PC-9 (cell line): ENCODE data around the gene RNF126.

Source experiments
- CTCF ChIP-seq: fragments of 200-600 bp; sonication (generic); conservative IDR thresholded peaks from 2 replicates; pipeline ENCODE4 v1.6.1; 2017; ENCODE audit warnings: mixed run types, antibody characterized with exemption, mild to moderate bottlenecking, moderate library complexity
- EZH2 ChIP-seq: fragments of 200-600 bp; sonication (generic); IDR thresholded peaks from 2 replicates; pipeline ENCODE4 v1.8.0; 2017; ENCODE audit warnings: antibody characterized with exemption, low read depth

DNA sequence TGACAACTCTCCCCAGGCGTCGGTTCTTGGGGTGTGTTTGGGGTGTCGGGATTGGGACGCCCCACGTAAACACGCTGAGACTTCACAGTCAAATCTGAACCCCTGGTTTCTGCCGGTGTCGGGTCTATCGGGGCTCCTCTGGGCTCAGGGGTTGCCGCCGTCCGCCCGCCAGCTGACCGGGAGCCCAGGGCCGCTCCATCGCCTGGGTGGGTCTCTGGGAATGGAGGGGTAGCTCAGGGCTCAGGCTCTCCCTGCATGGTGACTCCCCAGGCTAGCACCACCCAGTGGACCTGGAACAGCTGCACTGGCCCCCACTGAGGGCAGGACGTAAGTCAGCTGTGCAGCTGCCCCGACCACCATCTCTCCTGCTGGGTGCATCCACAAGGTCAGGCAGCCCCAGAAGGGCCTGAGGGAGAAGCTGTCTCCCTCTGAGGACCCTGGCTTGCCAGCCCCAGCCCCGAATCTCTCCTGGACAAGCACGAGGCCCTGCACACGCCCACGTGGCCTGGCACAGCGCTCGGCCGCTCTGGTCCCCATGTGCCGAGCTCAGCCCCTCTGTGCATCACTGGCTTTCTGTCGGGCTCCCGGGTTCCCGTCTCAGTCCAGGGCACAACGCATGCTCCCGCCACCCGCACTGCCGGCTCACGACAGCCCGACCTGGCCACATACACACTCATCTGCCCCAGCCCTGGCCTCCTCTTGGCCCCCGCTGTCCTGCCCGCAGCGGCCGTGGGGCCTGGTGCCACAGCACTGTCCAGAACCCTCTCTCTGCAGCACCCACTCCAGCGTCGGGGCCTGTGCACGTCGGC is 6.1 kb downstream of the RNF126 start:
- no peak for TF ChIP-seq CTCF
- no peak for TF ChIP-seq EZH2
